H1 (cell line): Measurements from ENCODE around the gene HTRA2. TPM values are rescaled to one million over a fixed set of nuclear protein-coding genes. Genes with fewer than 3 reads are reported as not detected.

ENCODE experiments used
- CTCF ChIA-PET: fragments of 300-600 bp; sonication (Branson Sonifier 250); formaldehyde crosslinking; loops from one replicate; lab custom pipeline; 2021; ENCODE audit not compliant: partially characterized antibody; lab: Charles Lee
- POLR2A ChIA-PET: fragments of 300-600 bp; sonication (Branson Sonifier 250); formaldehyde crosslinking; loops from one replicate; lab custom pipeline; 2021; ENCODE audit warnings: inconsistent platforms; ENCODE audit not compliant: partially characterized antibody; lab: Charles Lee
- DNase-seq, 2 experiments: peaks; one replicate each; pipeline versions ENCODE4 v3.0.0 to v3.0.0-alpha.2; 2010 to 2022; ENCODE audit warnings: low spot score in 2 of 2, low read depth in 1 of 2, mixed read lengths in 1 of 2
- FAIRE-seq: peaks from 2 replicates; lab custom pipeline; 2011; peaks lifted over from hg19 to GRCh38; lab: Jason Lieb, UNC
- H2AFZ ChIP-seq: 2 replicates; pipeline ENCODE4 v1.8.1; 2012; ENCODE audit warnings: low read length, inconsistent platforms
- H2AK5ac ChIP-seq: 2 replicates; pipeline ENCODE4 v1.6.1; 2013; ENCODE audit warnings: low read depth, low read length
- H2BK120ac ChIP-seq: replicated peaks from 2 replicates; pipeline ENCODE3; 2013; ENCODE audit warnings: low read depth, low read length, inconsistent platforms
- H2BK12ac ChIP-seq: 2 replicates; pipeline ENCODE4 v1.6.1; 2013; ENCODE audit warnings: low read depth, low read length
- H2BK15ac ChIP-seq: 2 replicates; pipeline ENCODE4 v1.6.1; 2013; ENCODE audit warnings: low read length
- H2BK20ac ChIP-seq: 2 replicates; pipeline ENCODE4 v1.6.1; 2013; ENCODE audit warnings: low read length
- H2BK5ac ChIP-seq: 2 replicates; pipeline ENCODE4 v1.6.1; 2013; ENCODE audit warnings: low read depth, low read length
- H3K14ac ChIP-seq: 2 replicates; pipeline ENCODE4 v1.6.1; 2013; ENCODE audit warnings: inconsistent platforms; ENCODE audit not compliant: insufficient read length
- H3K18ac ChIP-seq: 2 replicates; pipeline ENCODE4 v1.6.1; 2013; ENCODE audit warnings: low read length; ENCODE audit errors: extremely low read depth
- H3K23ac ChIP-seq: 2 replicates; pipeline ENCODE4 v1.6.1; 2013; ENCODE audit warnings: inconsistent platforms; ENCODE audit not compliant: insufficient read length
- H3K23me2 ChIP-seq: 2 replicates; pipeline ENCODE4 v1.6.1; 2013; ENCODE audit warnings: low read depth, low read length
- H3K27ac ChIP-seq: 2 replicates; pipeline ENCODE4 v1.6.1; 2011; ENCODE audit warnings: low read depth, low read length, inconsistent platforms
- H3K27me3 ChIP-seq, 4 experiments: replicated peaks in 1 of 4; 1 replicate in 1 of 4; 2 replicates in 3 of 4; pipeline versions ENCODE4 v1.6.1 to v1.8.1; 2011 to 2013; ENCODE audit warnings: low read length in 3 of 4, mild to moderate bottlenecking in 3 of 4, inconsistent platforms in 2 of 4, mixed read lengths in 2 of 4, moderate library complexity in 1 of 4; ENCODE audit not compliant: control insufficient read depth in 3 of 4, insufficient read depth in 3 of 4; ENCODE audit errors: extremely low read depth in 1 of 4
- H3K36me3 ChIP-seq, 4 experiments: 2 replicates each; pipeline versions ENCODE4 v1.6.1 to v1.8.1; 2011 to 2013; ENCODE audit warnings: mild to moderate bottlenecking in 4 of 4, low read length in 3 of 4, moderate library complexity in 2 of 4, control low read depth in 1 of 4, inconsistent platforms in 1 of 4; ENCODE audit not compliant: insufficient read depth in 4 of 4, control insufficient read depth in 2 of 4
- H3K4ac ChIP-seq: replicated peaks from 2 replicates; pipeline ENCODE3; 2013; ENCODE audit warnings: low read length, low read depth, mixed read lengths, inconsistent platforms; ENCODE audit not compliant: insufficient read length
- H3K4me1 ChIP-seq, 4 experiments: replicated peaks in 1 of 4; 1 replicate in 1 of 4; 2 replicates in 3 of 4; pipeline versions ENCODE4 v1.6.1 to v1.8.1; 2011 to 2013; ENCODE audit warnings: low read length in 3 of 4, inconsistent platforms in 2 of 4, mixed read lengths in 1 of 4; ENCODE audit not compliant: insufficient read depth in 4 of 4, control insufficient read depth in 3 of 4
- H3K4me2 ChIP-seq, 2 experiments: 2 replicates each; pipeline versions ENCODE4 v1.6.1 to v1.8.1; 2011 to 2013; ENCODE audit warnings: low read depth in 2 of 2, low read length in 2 of 2, control low read depth in 1 of 2, inconsistent platforms in 1 of 2, mild to moderate bottlenecking in 1 of 2; ENCODE audit not compliant: insufficient read depth in 1 of 2
- H3K4me3 ChIP-seq, 4 experiments: fragments of 200-600, 300-600 bp in 1 of 4; sonication (generic), shearing (Covaris generic), sonication (Bioruptor Twin) in 1 of 4; 2 replicates each; pipeline versions ENCODE4 v1.5.1 to v1.8.1; 2011 to 2016; ENCODE audit warnings: low read length in 4 of 4, low read depth in 3 of 4, control low read depth in 2 of 4, inconsistent platforms in 2 of 4, mild to moderate bottlenecking in 2 of 4, mixed read lengths in 1 of 4, moderate library complexity in 1 of 4; ENCODE audit not compliant: insufficient read depth in 2 of 4; ENCODE audit errors: extremely low read depth in 1 of 4
- H3K56ac ChIP-seq: replicated peaks from 2 replicates; pipeline ENCODE3; 2013; ENCODE audit warnings: low read depth, mild to moderate bottlenecking, mixed read lengths, low read length, inconsistent platforms; ENCODE audit not compliant: insufficient read length
- H3K79me1 ChIP-seq: 2 replicates; pipeline ENCODE4 v1.6.1; 2013; ENCODE audit warnings: low read depth, low read length, control low read depth
- H3K79me2 ChIP-seq, 2 experiments: 2 replicates each; pipeline versions ENCODE4 v1.6.1 to v1.8.1; 2012 to 2013; ENCODE audit warnings: low read length in 2 of 2, mild to moderate bottlenecking in 2 of 2, inconsistent platforms in 1 of 2; ENCODE audit not compliant: insufficient read depth in 2 of 2, control insufficient read depth in 1 of 2
- H3K9ac ChIP-seq, 4 experiments: replicated peaks in 1 of 4; 1 replicate in 1 of 4; 2 replicates in 3 of 4; pipeline versions ENCODE4 v1.6.1 to v1.8.1; 2011 to 2013; ENCODE audit warnings: low read depth in 3 of 4, low read length in 3 of 4, control low read depth in 2 of 4, mild to moderate bottlenecking in 2 of 4, moderate library complexity in 2 of 4, inconsistent platforms in 1 of 4; ENCODE audit errors: extremely low read depth in 1 of 4
- H3K9me3 ChIP-seq, 2 experiments: 2 replicates each; pipeline versions ENCODE4 v1.6.1 to v1.8.1; 2012 to 2013; ENCODE audit warnings: mild to moderate bottlenecking in 2 of 2, moderate library complexity in 2 of 2, control low read depth in 1 of 2, inconsistent platforms in 1 of 2, low read depth in 1 of 2, low read length in 1 of 2, mixed read lengths in 1 of 2; ENCODE audit not compliant: insufficient read depth in 2 of 2
- H4K20me1 ChIP-seq, 2 experiments: replicated peaks in 1 of 2; 2 replicates each; pipeline versions ENCODE3 to v1.8.1; 2011 to 2013; ENCODE audit warnings: inconsistent platforms in 2 of 2, low read length in 2 of 2, mild to moderate bottlenecking in 1 of 2; ENCODE audit not compliant: insufficient read depth in 2 of 2, control insufficient read depth in 1 of 2
- H4K5ac ChIP-seq: 2 replicates; pipeline ENCODE4 v1.6.1; 2013; ENCODE audit warnings: low read length, low read depth, mixed read lengths, inconsistent platforms; ENCODE audit not compliant: insufficient read length
- H4K8ac ChIP-seq: 2 replicates; pipeline ENCODE4 v1.8.0; 2013; ENCODE audit warnings: mild to moderate bottlenecking, moderate library complexity, low read length, inconsistent platforms; ENCODE audit not compliant: insufficient read depth; ENCODE audit errors: extremely low read depth
- H4K91ac ChIP-seq: replicated peaks from 2 replicates; pipeline ENCODE3; 2013; ENCODE audit warnings: low read length, mixed read lengths, inconsistent platforms; ENCODE audit not compliant: insufficient read length
- RFX5 ChIP-seq: IDR thresholded peaks from 2 replicates; pipeline ENCODE4 v1.6.1; 2011; ENCODE audit warnings: low read depth, low read length, improper control_type of control experiment, borderline replicate concordance
- WGBS, 2 experiments: shearing (Covaris generic) in 1 of 2; methylation state at CpG; one replicate each; pipeline versions ENCODE4 v1.1.6 to v1.1.7; 2013 to 2015; ENCODE audit warnings: low lambda C conversion rate in 2 of 2, mixed read lengths in 2 of 2, inconsistent platforms in 1 of 2, low coverage in 1 of 2, missing lambda C conversion rate in 1 of 2; ENCODE audit not compliant: insufficient replicate concordance in 2 of 2, insufficient coverage in 1 of 2, insufficient read length in 1 of 2; ENCODE audit errors: extremely low coverage in 1 of 2, missing lambda C conversion rate in 1 of 2; 5-methylcytosine and 5-hydroxymethylcytosine counted together
- polyA plus RNA-seq, 7 experiments: library from polyadenylated mRNA; depleted of rRNA in 3 of 7; stranded (reverse) in 5 of 7; unstranded in 2 of 7; fragments of >200 nt in 5 of 7; fragments of 200-250 nt in 2 of 7; gene quantifications; 1 replicate in 5 of 7; 2 replicates in 1 of 7; 4 replicates in 1 of 7; pipeline versions ENCODE4 v1.2.1 to v1.2.3, GENCODE V29; 2011 to 2013; ENCODE audit warnings: missing spikeins in 2 of 7, mixed read lengths in 2 of 7
- total RNA-seq: library from RNA; stranded (reverse); fragmentation: NEBNext Ultra II Directional; extraction: Animal tissue kit (Norgen Biotek cat#: 25700); gene quantifications from 2 replicates; pipeline ENCODE4 v1.2.1, GENCODE V29; 2021
- TF ChIP-seq, protein P1 (sequence below): IDR thresholded peaks from 2 replicates; pipeline ENCODE4 v1.6.1; 2011; ENCODE audit warnings: low read length, improper control_type of control experiment

Gene HTRA2
- total and polyA plus RNA-seq, 2 of the 8 experiments (the other 6 are each of a cell fraction or from before 2014, with no cell fraction given) = 21.6 to 37.6 TPM

- peaks cover 1 to 12% of the 10 kb centered on the region in 2 experiments for H4K20me1 ChIP-seq
- no peak overlapping the region for H4K8ac ChIP-seq
- no peak for TF ChIP-seq RFX5
- TF ChIP-seq, protein P1, sequence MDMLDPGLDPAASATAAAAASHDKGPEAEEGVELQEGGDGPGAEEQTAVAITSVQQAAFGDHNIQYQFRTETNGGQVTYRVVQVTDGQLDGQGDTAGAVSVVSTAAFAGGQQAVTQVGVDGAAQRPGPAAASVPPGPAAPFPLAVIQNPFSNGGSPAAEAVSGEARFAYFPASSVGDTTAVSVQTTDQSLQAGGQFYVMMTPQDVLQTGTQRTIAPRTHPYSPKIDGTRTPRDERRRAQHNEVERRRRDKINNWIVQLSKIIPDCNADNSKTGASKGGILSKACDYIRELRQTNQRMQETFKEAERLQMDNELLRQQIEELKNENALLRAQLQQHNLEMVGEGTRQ = no peak
- DNase-seq = no peak
- peaks cover 3 to 26% (median 13%) of the 10 kb centered on the region in 4 experiments for H3K4me1 ChIP-seq
- no peak overlapping the region for H4K5ac ChIP-seq
- peaks cover 43 to 56% (median 54%) of the 10 kb centered on the region in 4 experiments for H3K27me3 ChIP-seq
- H3K14ac ChIP-seq = no peak overlapping the region
- no peaks in the 10 kb centered on the region for H3K79me1 ChIP-seq
- no peak overlapping the region for H4K91ac ChIP-seq
- H3K56ac ChIP-seq = no peak overlapping the region
- no peak overlapping the region for H3K23ac ChIP-seq
- H3K9ac ChIP-seq = no peak overlapping the region
- POLR2A ChIA-PET = interaction anchor here (0.7 to 9.4 kb wide), 8 partner anchors 9 to 37 kb away, joined by 3 to 73 read pairs (median 18); partner anchors contain the start of genes AUP1, CCDC142, HTRA2 and MOGS
- no peak overlapping the region for H3K4me2 ChIP-seq
- no peak overlapping the region for H2BK120ac ChIP-seq
- CTCF ChIA-PET = interaction anchor here (0.9 to 2.1 kb wide), 2 partner anchors 12 to 93 kb away, joined by 3 to 8 read pairs; partner anchors contain the start of genes CCDC142 and TTC31
- H3K18ac ChIP-seq = no peak overlapping the region
- no peak for FAIRE-seq
- no peak overlapping the region for H2BK20ac ChIP-seq
- peaks cover 20% of the 10 kb centered on the region; the same call in 1 of the 2 replicates for H3K23me2 ChIP-seq
- H3K36me3 ChIP-seq = peaks cover 7 to 20% (median 17%) of the 10 kb centered on the region in 4 experiments
- no peak overlapping the region for H3K27ac ChIP-seq
- H2BK15ac ChIP-seq = no peak overlapping the region
- no peaks in the 10 kb centered on the region for H3K9me3 ChIP-seq
- H2AK5ac ChIP-seq = no peak overlapping the region
- H2BK12ac ChIP-seq = no peak overlapping the region
- H3K79me2 ChIP-seq = no peaks in the 10 kb centered on the region
- H3K4ac ChIP-seq = no peak overlapping the region
- WGBS, 2 experiments = 75% methylated on average over 1 of the region's 1 CpG; no CpG with 5 or more reads in 1 of the 2 experiments
- H2AFZ ChIP-seq = no peak overlapping the region
- H2BK5ac ChIP-seq = no peak overlapping the region
- H3K4me3 ChIP-seq = no peak overlapping the region
Observed at GRCh38 chr2:74495440-74495839, 34.3 kb upstream of the HTRA2 start.
